Endodermal cell (in vitro differentiated cells): ENCODE data around the gene ABCB1. TPM values are rescaled to one million over a fixed set of nuclear protein-coding genes. Genes with fewer than 3 reads are reported as not detected.

ENCODE experiments used
- DNase-seq: peaks from one replicate; pipeline ENCODE4 v3.0.0-alpha.2; 2017
- H3K27ac ChIP-seq: 2 replicates; pipeline ENCODE4 v1.5.1; 2013; ENCODE audit warnings: mild to moderate bottlenecking, low read depth, low read length, moderate library complexity
- H3K27me3 ChIP-seq: 2 replicates; pipeline ENCODE4 v1.6.1; 2013; ENCODE audit warnings: mild to moderate bottlenecking, low read length, moderate library complexity; ENCODE audit not compliant: insufficient read depth, control insufficient read depth, poor library complexity, severe bottlenecking
- H3K36me3 ChIP-seq: 2 replicates; pipeline ENCODE4 v1.7.0; 2013; ENCODE audit warnings: mild to moderate bottlenecking, low read length, moderate library complexity; ENCODE audit not compliant: control insufficient read depth, insufficient read depth
- H3K4me1 ChIP-seq: one replicate; pipeline ENCODE4 v1.7.0; 2013; ENCODE audit warnings: low read length; ENCODE audit not compliant: control insufficient read depth, insufficient read depth
- H3K4me3 ChIP-seq: 2 replicates; pipeline ENCODE4 v1.5.1; 2013; ENCODE audit warnings: mild to moderate bottlenecking, low read length, moderate library complexity
- H3K9ac ChIP-seq: 2 replicates; pipeline ENCODE4 v1.6.1; 2013; ENCODE audit warnings: mild to moderate bottlenecking, low read length, moderate library complexity; ENCODE audit not compliant: poor library complexity, severe bottlenecking; ENCODE audit errors: extremely low read depth
- H3K9me3 ChIP-seq: 2 replicates; pipeline ENCODE4 v1.6.1; 2013; ENCODE audit warnings: mild to moderate bottlenecking, low read length, moderate library complexity; ENCODE audit not compliant: control insufficient read depth
- H3K27ac Mint-ChIP-seq: 2 replicates; pipeline ENCODE4 v1.8.0; 2020; ENCODE audit warnings: mixed read lengths
- H3K27me3 Mint-ChIP-seq: 2 replicates; pipeline ENCODE4 v1.8.0; 2021; ENCODE audit warnings: mild to moderate bottlenecking, mixed read lengths; ENCODE audit not compliant: insufficient read depth
- H3K36me3 Mint-ChIP-seq: 2 replicates; pipeline ENCODE4 v1.8.0; 2020; ENCODE audit warnings: low read depth, mixed read lengths
- H3K4me1 Mint-ChIP-seq: 2 replicates; pipeline ENCODE4 v1.8.0; 2020; ENCODE audit warnings: mixed read lengths
- H3K4me3 Mint-ChIP-seq: 2 replicates; pipeline ENCODE4 v1.8.0; 2020; ENCODE audit warnings: mild to moderate bottlenecking, moderate library complexity, mixed read lengths
- H3K9me3 Mint-ChIP-seq: 2 replicates; pipeline ENCODE4 v1.8.0; 2020; ENCODE audit warnings: mild to moderate bottlenecking, mixed read lengths
- CTCF ChIP-seq: fragments of 200-600 bp; sonication (generic); conservative IDR thresholded peaks from 2 replicates; pipeline ENCODE4 v1.5.0; 2021; ENCODE audit warnings: antibody characterized with exemption, mild to moderate bottlenecking
- WGBS, 2 experiments: methylation state at CpG; one replicate each; pipeline versions ENCODE4 v1.1.5 to v1.1.7; 2013; ENCODE audit warnings: missing lambda C conversion rate in 2 of 2, mixed read lengths in 1 of 2; ENCODE audit not compliant: insufficient coverage in 1 of 2, insufficient read length in 1 of 2; 5-methylcytosine and 5-hydroxymethylcytosine counted together
- total RNA-seq, 2 donors: library from RNA; stranded (reverse); fragmentation: NEBNext Ultra II Directional in 1 of 2; extraction: Animal tissue kit (Norgen Biotek cat#: 25700) in 1 of 2; gene quantifications; 2 replicates in 1 of 2; 3 replicates in 1 of 2; pipeline ENCODE4 v1.2.1, GENCODE V29; 2021

The ABCB1 gene
- total RNA-seq, 2 donors from 2014 or later, result 0.07 TPM; not detected in 1

- Mint-ChIP-seq H3K36me3 (no peaks in the 10 kb centered on the region), H3K27me3 (peaks cover 2% of the 10 kb centered on the region), H3K4me3 (no peak overlapping the region), H3K27ac (no peak overlapping the region), H3K4me1 (no peaks in the 10 kb centered on the region), H3K9me3 (no peaks in the 10 kb centered on the region)
- TF ChIP-seq CTCF, result no peak
- no peak overlapping the region for H3K27ac ChIP-seq
- H3K27me3 ChIP-seq, result no peaks in the 10 kb centered on the region
- H3K9ac ChIP-seq, result no peak overlapping the region
- H3K4me3 ChIP-seq, result no peak overlapping the region
- WGBS, 2 experiments, result 94 to 96% methylated on average over 3 of the region's 3 CpGs
- peaks cover 2% of the 10 kb centered on the region for H3K9me3 ChIP-seq
- no peak for DNase-seq
- no peaks in the 10 kb centered on the region for H3K36me3 ChIP-seq
- no peaks in the 10 kb centered on the region for H3K4me1 ChIP-seq
These were observed 101.2 kb downstream of the ABCB1 start for GRCh38 chr7:87499494-87499893.

- no peak for DNase-seq
- Histone ChIP-seq H3K9me3 (peaks cover 4% of the 10 kb centered on the region), H3K27ac (no peak overlapping the region), H3K4me3 (no peak overlapping the region), H3K36me3 (no peaks in the 10 kb centered on the region), H3K27me3 (no peaks in the 10 kb centered on the region), H3K9ac (no peak overlapping the region), H3K4me1 (no peaks in the 10 kb centered on the region)
- Mint-ChIP-seq H3K4me1 (no peaks in the 10 kb centered on the region), H3K27me3 (peaks cover 2% of the 10 kb centered on the region), H3K9me3 (no peaks in the 10 kb centered on the region), H3K4me3 (no peak overlapping the region), H3K27ac (no peak overlapping the region), H3K36me3 (no peaks in the 10 kb centered on the region)
- WGBS, 2 experiments, result 67% methylated on average over 1 of the region's 1 CpG; no CpG with 5 or more reads in 1 of the 2 experiments
- TF ChIP-seq CTCF, result no peak
These were observed 101.8 kb downstream of the ABCB1 start for GRCh38 chr7:87498893-87499292.

GRCh38 chr7:87497482-87497881 lies 103.2 kb downstream of the ABCB1 start:
- H3K36me3 Mint-ChIP-seq, result no peaks in the 10 kb centered on the region
- no peaks in the 10 kb centered on the region for H3K9me3 Mint-ChIP-seq
- H3K27ac Mint-ChIP-seq, result no peak overlapping the region
- Histone ChIP-seq H3K4me1 (no peaks in the 10 kb centered on the region), H3K36me3 (no peaks in the 10 kb centered on the region), H3K9me3 (peaks cover 4% of the 10 kb centered on the region), H3K4me3 (no peak overlapping the region), H3K27me3 (no peaks in the 10 kb centered on the region), H3K27ac (no peak overlapping the region), H3K9ac (no peak overlapping the region)
- no peak overlapping the region for H3K4me3 Mint-ChIP-seq
- peaks cover 6% of the 10 kb centered on the region for H3K27me3 Mint-ChIP-seq
- TF ChIP-seq CTCF, result no peak
- DNase-seq, result no peak
- 89 to 94% methylated on average over 3 of the region's 3 CpGs for WGBS, 2 experiments
- no peaks in the 10 kb centered on the region for H3K4me1 Mint-ChIP-seq
